ENCODE measurements around the gene CHTF8.

Gene CHTF8

GRCh38 chr16:69111216-69111875 lies 21.0 kb downstream of the CHTF8 start:
- no peak overlapping the region for H3K27ac ChIP-seq
- TF ChIP-seq CTCF (IDR thresholded peaks at IDR 0.05) (no peak), ZFX (IDR thresholded peaks at IDR 0.05; ENCODE audit: borderline replicate concordance) (no peak)

GRCh38 chr16:69110406-69110805 lies 22.0 kb downstream of the CHTF8 start:
- no peak overlapping the region for H3K27ac ChIP-seq
- no peak for TF ChIP-seq ZFX (IDR thresholded peaks at IDR 0.05; ENCODE audit: borderline replicate concordance)

- no peak overlapping the region for H3K27ac ChIP-seq
- TF ChIP-seq CTCF (IDR thresholded peaks at IDR 0.05), result no peak
- TF ChIP-seq ZFX (IDR thresholded peaks at IDR 0.05; ENCODE audit: borderline replicate concordance), result no peak
These were observed 22.7 kb downstream of the CHTF8 start for GRCh38 chr16:69109486-69110270.

GRCh38 chr16:69108905-69109252 lies 23.5 kb downstream of the CHTF8 start:
- TF ChIP-seq CTCF (IDR thresholded peaks at IDR 0.05) (no peak), ZFX (IDR thresholded peaks at IDR 0.05; ENCODE audit: borderline replicate concordance) (no peak)
- H3K27ac ChIP-seq, result 0 out of 2 replicates have a peak overlapping the region, but pooled peaks have one; percentile 17

- 0 out of 2 replicates have a peak overlapping the region, but pooled peaks have one; percentile 17 for H3K27ac ChIP-seq
- TF ChIP-seq ZFX (IDR thresholded peaks at IDR 0.05; ENCODE audit: borderline replicate concordance) (no peak), CTCF (IDR thresholded peaks at IDR 0.05) (no peak)
These were observed 24.1 kb downstream of the CHTF8 start for GRCh38 chr16:69108064-69108904.

GRCh38 chr16:69107316-69107962 lies 24.9 kb downstream of the CHTF8 start:
- TF ChIP-seq ZFX (IDR thresholded peaks at IDR 0.05; ENCODE audit: borderline replicate concordance) (no peak), CTCF (IDR thresholded peaks at IDR 0.05) (no peak)
- no peak overlapping the region for H3K27ac ChIP-seq

Data from 22Rv1 (cell line).